WTC11 (cell line): ENCODE measurements around the gene RHOT2. TPM values are rescaled to one million over a fixed set of nuclear protein-coding genes. Genes with fewer than 3 reads are reported as not detected.

Source experiments
- ATAC-seq: fragments of 200-7000 bp; cut with Tn5 transposase; 2 replicates; pipeline ENCODE4 v1.10.0; 2021; ENCODE audit warnings: mild to moderate bottlenecking, moderate library complexity
- CTCF ChIA-PET: fragments of 300-600 bp; sonication (Branson Sonifier 250); formaldehyde crosslinking; loops from one replicate; lab custom pipeline; 2021; ENCODE audit warnings: antibody characterized with exemption; lab: Charles Lee
- POLR2A ChIA-PET: fragments of 350-600 bp; sonication (Branson Sonifier 250); formaldehyde crosslinking; loops from one replicate; lab custom pipeline; 2021; ENCODE audit warnings: antibody characterized with exemption; lab: Charles Lee
- DNase-seq: peaks from one replicate; pipeline ENCODE4 v3.0.0; 2021; ENCODE audit warnings: low spot score
- H3K27ac Mint-ChIP-seq: 2 replicates; pipeline ENCODE4 v1.8.0; 2021; ENCODE audit warnings: mixed read lengths
- H3K27me3 Mint-ChIP-seq: 2 replicates; pipeline ENCODE4 v1.8.0; 2021; ENCODE audit warnings: low read depth, mild to moderate bottlenecking, moderate library complexity, mixed read lengths
- H3K36me3 Mint-ChIP-seq: 2 replicates; pipeline ENCODE4 v1.8.0; 2021; ENCODE audit warnings: mixed read lengths
- H3K4me1 Mint-ChIP-seq: 2 replicates; pipeline ENCODE4 v1.8.0; 2022; ENCODE audit warnings: mixed read lengths
- H3K4me3 Mint-ChIP-seq: 2 replicates; pipeline ENCODE4 v1.8.0; 2021; ENCODE audit warnings: mild to moderate bottlenecking, moderate library complexity, mixed read lengths
- H3K9me3 Mint-ChIP-seq: 2 replicates; pipeline ENCODE4 v1.8.0; 2021; ENCODE audit warnings: mixed read lengths
- CREB1 ChIP-seq: sonication (generic); formaldehyde crosslinking; IDR thresholded peaks from 2 replicates; pipeline ENCODE4 v1.8.0; 2023; ENCODE audit warnings: mild to moderate bottlenecking, missing genetic modification reagents
- ESRRA ChIP-seq: sonication (generic); formaldehyde crosslinking; IDR thresholded peaks from 2 replicates; pipeline ENCODE4 v1.8.1; 2022; ENCODE audit warnings: mild to moderate bottlenecking, missing genetic modification reagents, borderline replicate concordance
- FOXJ3 ChIP-seq: sonication (generic); formaldehyde crosslinking; IDR thresholded peaks from 2 replicates; pipeline ENCODE4 v1.9.0; 2021; ENCODE audit warnings: missing genetic modification reagents, mild to moderate bottlenecking, borderline replicate concordance
- MYBL2 ChIP-seq: sonication (generic); formaldehyde crosslinking; IDR thresholded peaks from 2 replicates; pipeline ENCODE4 v1.8.1; 2023; ENCODE audit warnings: mild to moderate bottlenecking, moderate library complexity, missing genetic modification reagents
- NFE2L1 ChIP-seq: sonication (generic); formaldehyde crosslinking; IDR thresholded peaks from 2 replicates; pipeline ENCODE4 v1.8.1; 2023; ENCODE audit warnings: missing genetic modification reagents
- NR2C2 ChIP-seq: sonication (generic); formaldehyde crosslinking; IDR thresholded peaks from 2 replicates; pipeline ENCODE4 v1.8.0; 2022; ENCODE audit warnings: mild to moderate bottlenecking, missing genetic modification reagents
- OVOL2 ChIP-seq: fragments of 250-450 bp; sonication (Bioruptor Pico); IDR thresholded peaks from 2 replicates; pipeline ENCODE4 v1.9.0; 2021; ENCODE audit warnings: mild to moderate bottlenecking, borderline replicate concordance
- RELA ChIP-seq: sonication (generic); formaldehyde crosslinking; IDR thresholded peaks from 2 replicates; pipeline ENCODE4 v1.8.1; 2022; ENCODE audit warnings: missing genetic modification reagents, mild to moderate bottlenecking, borderline replicate concordance
- TEAD1 ChIP-seq: sonication (generic); formaldehyde crosslinking; IDR thresholded peaks from 2 replicates; pipeline ENCODE4 v1.8.0; 2022; ENCODE audit warnings: mild to moderate bottlenecking, missing genetic modification reagents
- TEAD4 ChIP-seq: sonication (generic); formaldehyde crosslinking; IDR thresholded peaks from 2 replicates; pipeline ENCODE4 v1.8.0; 2022; ENCODE audit warnings: mild to moderate bottlenecking, missing genetic modification reagents
- TP53 ChIP-seq: sonication (generic); formaldehyde crosslinking; IDR thresholded peaks from 2 replicates; pipeline ENCODE4 v1.8.1; 2023; ENCODE audit warnings: mild to moderate bottlenecking, missing genetic modification reagents
- ZBTB21 ChIP-seq: sonication (generic); formaldehyde crosslinking; IDR thresholded peaks from 2 replicates; pipeline ENCODE4 v1.8.1; 2023; ENCODE audit warnings: mild to moderate bottlenecking, missing genetic modification reagents, borderline replicate concordance
- ZNF138 ChIP-seq: sonication (generic); formaldehyde crosslinking; conservative IDR thresholded peaks from 2 replicates; pipeline ENCODE4 v1.8.1; 2022; ENCODE audit warnings: mild to moderate bottlenecking, moderate library complexity, missing genetic modification reagents
- ZNF423 ChIP-seq: fragments of 250-450 bp; sonication (Bioruptor Pico); IDR thresholded peaks from 2 replicates; pipeline ENCODE4 v2.1.2; 2022; ENCODE audit warnings: mild to moderate bottlenecking, moderate library complexity
- total RNA-seq: library from RNA; stranded (reverse); gene quantifications from 3 replicates; pipeline ENCODE4 v1.2.3, GENCODE V29; 2021
- TF ChIP-seq, protein P1 (sequence below): sonication (generic); formaldehyde crosslinking; IDR thresholded peaks from 2 replicates; pipeline ENCODE4 v1.8.1; 2022; ENCODE audit warnings: mild to moderate bottlenecking, moderate library complexity, missing genetic modification reagents
- TF ChIP-seq, protein P2 (sequence below): fragments of 200-600 bp; IDR thresholded peaks from 2 replicates; pipeline ENCODE4 v1.8.0; 2022; ENCODE audit warnings: antibody characterized with exemption
- TF ChIP-seq, protein P3 (sequence below): sonication (generic); formaldehyde crosslinking; IDR thresholded peaks from 2 replicates; pipeline ENCODE4 v1.8.0; 2023; ENCODE audit warnings: missing genetic modification reagents
- TF ChIP-seq, protein P4 (sequence below): sonication (generic); formaldehyde crosslinking; IDR thresholded peaks from 2 replicates; pipeline ENCODE4 v1.8.1; 2022; ENCODE audit warnings: mild to moderate bottlenecking, missing genetic modification reagents, moderate library complexity, borderline replicate concordance
- TF ChIP-seq, protein P5 (sequence below): sonication (generic); formaldehyde crosslinking; IDR thresholded peaks from 2 replicates; pipeline ENCODE4 v1.8.0; 2023; ENCODE audit warnings: mild to moderate bottlenecking, missing genetic modification reagents
- TF ChIP-seq, protein P6 (sequence below): fragments of 250-450 bp; sonication (Bioruptor Pico); IDR thresholded peaks from 2 replicates; pipeline ENCODE4 v1.9.0; 2021; ENCODE audit warnings: moderate library complexity, mild to moderate bottlenecking, inconsistent platforms, borderline replicate concordance
- TF ChIP-seq, protein P7 (sequence below): fragments of 250-450 bp; sonication (Bioruptor Pico); conservative IDR thresholded peaks from 2 replicates; pipeline ENCODE4 v1.9.0; 2021; ENCODE audit warnings: mild to moderate bottlenecking

Gene RHOT2
- total RNA-seq, 1 experiment from 2014 or later = 285 TPM

DNA sequence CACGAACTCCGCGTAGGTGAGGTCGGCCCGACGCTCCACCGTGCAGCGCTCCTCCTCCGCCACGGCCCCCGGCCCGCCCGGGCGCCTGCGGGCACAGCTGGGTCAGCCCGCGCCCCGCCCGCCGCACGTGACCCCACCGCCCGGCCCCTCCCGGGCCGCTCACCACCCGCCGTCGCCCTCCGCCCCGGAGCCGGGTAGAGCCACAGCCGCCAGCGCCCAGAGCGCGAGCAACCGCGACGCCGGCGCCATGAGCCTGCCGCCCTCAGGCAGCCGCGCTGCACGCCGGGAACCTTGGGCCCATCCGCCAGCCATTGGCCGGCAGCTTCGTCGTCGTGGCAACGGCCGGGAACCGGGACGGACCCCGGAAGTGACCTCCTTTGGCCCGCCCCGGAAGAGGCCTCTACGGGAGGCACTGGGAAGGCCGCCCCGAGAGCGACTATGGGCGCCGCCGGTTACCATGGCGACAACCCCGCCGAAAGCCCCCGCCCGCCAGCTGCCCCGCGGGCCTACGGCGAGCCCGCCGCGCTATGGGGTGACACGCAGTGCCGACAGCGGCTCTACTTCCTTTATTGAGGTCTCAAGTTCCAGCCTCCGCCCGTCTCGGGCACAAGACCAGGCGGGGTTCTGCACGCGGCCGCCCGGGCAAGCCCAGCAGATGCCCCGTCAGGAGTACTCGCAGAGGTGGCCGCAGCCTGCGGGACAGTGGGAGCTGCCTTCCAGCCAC, 16.3 kb downstream of the RHOT2 start, which contains the start of gene JMJD8 (continued):
- TF ChIP-seq NFE2L1 (peak; percentile 57; the same call in 1 of the 2 replicates), ZNF423 (0 out of 2 replicates have a peak, but pooled peaks have one; percentile 21), RELA (no peak), TEAD1 (peak; percentile 80), ZBTB21 (CRISPR knock-in tag) (no peak), CREB1 (no peak), TEAD4 (no peak), ZNF138 (no peak)
- TF ChIP-seq, protein P1, sequence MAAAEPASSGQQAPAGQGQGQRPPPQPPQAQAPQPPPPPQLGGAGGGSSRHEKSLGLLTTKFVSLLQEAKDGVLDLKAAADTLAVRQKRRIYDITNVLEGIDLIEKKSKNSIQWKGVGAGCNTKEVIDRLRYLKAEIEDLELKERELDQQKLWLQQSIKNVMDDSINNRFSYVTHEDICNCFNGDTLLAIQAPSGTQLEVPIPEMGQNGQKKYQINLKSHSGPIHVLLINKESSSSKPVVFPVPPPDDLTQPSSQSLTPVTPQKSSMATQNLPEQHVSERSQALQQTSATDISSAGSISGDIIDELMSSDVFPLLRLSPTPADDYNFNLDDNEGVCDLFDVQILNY = peak; percentile 69; the same call in 1 of the 2 replicates
- TF ChIP-seq, protein P2, sequence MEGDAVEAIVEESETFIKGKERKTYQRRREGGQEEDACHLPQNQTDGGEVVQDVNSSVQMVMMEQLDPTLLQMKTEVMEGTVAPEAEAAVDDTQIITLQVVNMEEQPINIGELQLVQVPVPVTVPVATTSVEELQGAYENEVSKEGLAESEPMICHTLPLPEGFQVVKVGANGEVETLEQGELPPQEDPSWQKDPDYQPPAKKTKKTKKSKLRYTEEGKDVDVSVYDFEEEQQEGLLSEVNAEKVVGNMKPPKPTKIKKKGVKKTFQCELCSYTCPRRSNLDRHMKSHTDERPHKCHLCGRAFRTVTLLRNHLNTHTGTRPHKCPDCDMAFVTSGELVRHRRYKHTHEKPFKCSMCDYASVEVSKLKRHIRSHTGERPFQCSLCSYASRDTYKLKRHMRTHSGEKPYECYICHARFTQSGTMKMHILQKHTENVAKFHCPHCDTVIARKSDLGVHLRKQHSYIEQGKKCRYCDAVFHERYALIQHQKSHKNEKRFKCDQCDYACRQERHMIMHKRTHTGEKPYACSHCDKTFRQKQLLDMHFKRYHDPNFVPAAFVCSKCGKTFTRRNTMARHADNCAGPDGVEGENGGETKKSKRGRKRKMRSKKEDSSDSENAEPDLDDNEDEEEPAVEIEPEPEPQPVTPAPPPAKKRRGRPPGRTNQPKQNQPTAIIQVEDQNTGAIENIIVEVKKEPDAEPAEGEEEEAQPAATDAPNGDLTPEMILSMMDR = no peak
- TF ChIP-seq, protein P3, sequence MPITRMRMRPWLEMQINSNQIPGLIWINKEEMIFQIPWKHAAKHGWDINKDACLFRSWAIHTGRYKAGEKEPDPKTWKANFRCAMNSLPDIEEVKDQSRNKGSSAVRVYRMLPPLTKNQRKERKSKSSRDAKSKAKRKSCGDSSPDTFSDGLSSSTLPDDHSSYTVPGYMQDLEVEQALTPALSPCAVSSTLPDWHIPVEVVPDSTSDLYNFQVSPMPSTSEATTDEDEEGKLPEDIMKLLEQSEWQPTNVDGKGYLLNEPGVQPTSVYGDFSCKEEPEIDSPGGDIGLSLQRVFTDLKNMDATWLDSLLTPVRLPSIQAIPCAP (CRISPR knock-in tag) = no peak
- TF ChIP-seq, protein P4, sequence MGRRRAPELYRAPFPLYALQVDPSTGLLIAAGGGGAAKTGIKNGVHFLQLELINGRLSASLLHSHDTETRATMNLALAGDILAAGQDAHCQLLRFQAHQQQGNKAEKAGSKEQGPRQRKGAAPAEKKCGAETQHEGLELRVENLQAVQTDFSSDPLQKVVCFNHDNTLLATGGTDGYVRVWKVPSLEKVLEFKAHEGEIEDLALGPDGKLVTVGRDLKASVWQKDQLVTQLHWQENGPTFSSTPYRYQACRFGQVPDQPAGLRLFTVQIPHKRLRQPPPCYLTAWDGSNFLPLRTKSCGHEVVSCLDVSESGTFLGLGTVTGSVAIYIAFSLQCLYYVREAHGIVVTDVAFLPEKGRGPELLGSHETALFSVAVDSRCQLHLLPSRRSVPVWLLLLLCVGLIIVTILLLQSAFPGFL = no peak

DNA sequence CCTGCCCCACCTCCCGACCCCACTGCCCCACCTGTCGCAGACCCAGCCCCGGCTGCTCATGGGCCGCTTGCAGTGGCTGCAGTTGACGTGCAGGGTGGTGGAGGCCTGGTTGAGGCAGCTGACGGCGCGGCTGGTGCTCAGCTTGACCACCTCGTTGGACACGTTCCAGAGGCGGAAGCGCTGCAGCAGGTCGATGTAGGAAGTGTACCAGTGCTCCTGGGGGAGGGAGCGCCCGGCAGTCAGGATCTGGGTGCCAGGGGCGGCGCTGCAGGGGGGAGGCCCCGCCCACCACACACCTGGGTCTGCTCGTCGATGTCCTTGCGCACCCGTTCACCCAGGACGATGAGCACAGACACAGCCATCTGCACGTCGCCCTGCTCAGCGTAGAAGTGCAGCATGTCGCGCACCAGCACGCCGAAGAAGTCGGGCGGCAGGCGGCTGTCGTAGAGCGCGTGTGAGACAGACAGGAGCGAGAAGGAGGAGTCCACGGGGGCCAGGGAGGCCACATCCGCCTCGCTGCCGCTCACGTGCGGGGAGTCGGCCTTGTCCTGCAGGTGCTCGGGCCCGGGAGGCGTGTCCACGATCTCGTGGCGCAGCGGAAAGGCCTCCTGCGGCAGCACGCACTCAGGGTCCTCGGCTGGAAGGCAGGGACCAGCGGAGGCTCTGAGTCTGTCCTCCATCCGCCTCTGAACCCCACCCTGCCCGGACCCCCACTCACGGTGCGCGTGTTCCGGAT, 17.2 kb downstream of the RHOT2 start:
- Mint-ChIP-seq H3K27ac (no peak overlapping the region), H3K27me3 (no peaks in the 10 kb centered on the region), H3K36me3 (peaks cover 25% of the 10 kb centered on the region), H3K4me1 (peaks cover 20% of the 10 kb centered on the region), H3K4me3 (no peak overlapping the region), H3K9me3 (no peaks in the 10 kb centered on the region)
- ChIA-PET CTCF (interaction anchor here (0.6 to 1.7 kb wide), 5 partner anchors 10 to 110 kb away, joined by 3 to 8 read pairs (median 3); partner anchors contain the start of gene RHBDL1), POLR2A (interaction anchor here (1.6 kb wide), 1 partner anchor 10 kb away, joined by 6 read pairs; no protein-coding TSS in a partner anchor)
- TF ChIP-seq NR2C2 (CRISPR knock-in tag) = no peak
- TF ChIP-seq, protein P5, sequence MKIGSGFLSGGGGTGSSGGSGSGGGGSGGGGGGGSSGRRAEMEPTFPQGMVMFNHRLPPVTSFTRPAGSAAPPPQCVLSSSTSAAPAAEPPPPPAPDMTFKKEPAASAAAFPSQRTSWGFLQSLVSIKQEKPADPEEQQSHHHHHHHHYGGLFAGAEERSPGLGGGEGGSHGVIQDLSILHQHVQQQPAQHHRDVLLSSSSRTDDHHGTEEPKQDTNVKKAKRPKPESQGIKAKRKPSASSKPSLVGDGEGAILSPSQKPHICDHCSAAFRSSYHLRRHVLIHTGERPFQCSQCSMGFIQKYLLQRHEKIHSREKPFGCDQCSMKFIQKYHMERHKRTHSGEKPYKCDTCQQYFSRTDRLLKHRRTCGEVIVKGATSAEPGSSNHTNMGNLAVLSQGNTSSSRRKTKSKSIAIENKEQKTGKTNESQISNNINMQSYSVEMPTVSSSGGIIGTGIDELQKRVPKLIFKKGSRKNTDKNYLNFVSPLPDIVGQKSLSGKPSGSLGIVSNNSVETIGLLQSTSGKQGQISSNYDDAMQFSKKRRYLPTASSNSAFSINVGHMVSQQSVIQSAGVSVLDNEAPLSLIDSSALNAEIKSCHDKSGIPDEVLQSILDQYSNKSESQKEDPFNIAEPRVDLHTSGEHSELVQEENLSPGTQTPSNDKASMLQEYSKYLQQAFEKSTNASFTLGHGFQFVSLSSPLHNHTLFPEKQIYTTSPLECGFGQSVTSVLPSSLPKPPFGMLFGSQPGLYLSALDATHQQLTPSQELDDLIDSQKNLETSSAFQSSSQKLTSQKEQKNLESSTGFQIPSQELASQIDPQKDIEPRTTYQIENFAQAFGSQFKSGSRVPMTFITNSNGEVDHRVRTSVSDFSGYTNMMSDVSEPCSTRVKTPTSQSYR (CRISPR knock-in tag) = no peak
- TF ChIP-seq OVOL2 (CRISPR knock-in tag) = no peak
- no peak for TF ChIP-seq TP53
- TF ChIP-seq, protein P6, sequence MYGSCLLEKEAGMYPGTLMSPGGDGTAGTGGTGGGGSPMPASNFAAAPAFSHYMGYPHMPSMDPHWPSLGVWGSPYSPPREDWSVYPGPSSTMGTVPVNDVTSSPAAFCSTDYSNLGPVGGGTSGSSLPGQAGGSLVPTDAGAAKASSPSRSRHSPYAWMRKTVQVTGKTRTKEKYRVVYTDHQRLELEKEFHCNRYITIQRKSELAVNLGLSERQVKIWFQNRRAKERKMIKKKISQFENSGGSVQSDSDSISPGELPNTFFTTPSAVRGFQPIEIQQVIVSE (CRISPR knock-in tag) = no peak
- TF ChIP-seq, protein P7, sequence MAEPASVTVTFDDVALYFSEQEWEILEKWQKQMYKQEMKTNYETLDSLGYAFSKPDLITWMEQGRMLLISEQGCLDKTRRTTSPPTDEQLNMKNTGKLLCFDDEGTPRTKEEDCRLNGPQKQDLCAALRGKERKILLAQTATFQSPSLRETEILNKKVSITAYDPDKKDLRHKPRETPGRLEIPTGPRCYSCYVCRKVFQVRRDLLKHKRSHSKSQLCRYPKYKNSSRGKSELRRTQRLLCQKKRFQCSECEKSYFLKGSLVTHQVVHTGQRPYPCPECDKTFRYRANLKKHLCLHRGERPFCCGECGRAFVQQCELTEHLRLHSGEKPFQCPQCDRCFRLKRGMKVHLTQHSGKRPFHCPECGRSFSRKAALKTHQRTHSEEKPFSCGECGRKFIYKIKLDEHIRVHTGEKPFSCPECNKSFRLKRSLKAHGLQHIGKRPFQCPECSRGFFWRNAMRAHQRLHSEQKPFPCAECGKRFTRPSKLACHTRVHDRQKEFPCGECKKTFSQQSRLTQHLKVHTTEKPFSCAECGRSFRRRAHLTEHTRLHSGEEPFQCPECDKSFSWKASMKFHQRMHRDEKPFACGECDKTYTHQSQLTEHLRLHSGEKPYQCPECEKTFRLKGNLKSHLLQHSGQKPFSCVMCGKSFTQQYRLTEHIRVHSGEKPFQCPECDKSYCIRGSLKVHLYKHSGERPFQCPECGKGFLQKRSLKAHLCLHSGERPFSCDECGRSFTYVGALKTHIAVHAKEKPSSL (CRISPR knock-in tag) = no peak
- no peak for TF ChIP-seq MYBL2 (CRISPR knock-in tag)
- no peak for TF ChIP-seq ESRRA
- TF ChIP-seq FOXJ3 (CRISPR knock-in tag) = no peak
- DNase-seq (no peak), ATAC-seq (no peak)
